Measurements from ENCODE around the gene POLR1A.
A peak's percentile ranks its signal among the peaks of the same experiment; 100 is the strongest.

Gene POLR1A

GRCh38 chr2:86027196-86027921, 78.3 kb downstream of the POLR1A start:
- no peak for TF ChIP-seq CTCF (IDR thresholded peaks at IDR 0.05; ENCODE audit: control insufficient read depth, insufficient read depth, low read depth, low read length, missing control alignments)
- DNase-seq (ENCODE audit: low read depth): no peak
- no peak overlapping the region for H3K4me3 ChIP-seq (ENCODE audit: control insufficient read depth, low read depth, low read length)

DNA sequence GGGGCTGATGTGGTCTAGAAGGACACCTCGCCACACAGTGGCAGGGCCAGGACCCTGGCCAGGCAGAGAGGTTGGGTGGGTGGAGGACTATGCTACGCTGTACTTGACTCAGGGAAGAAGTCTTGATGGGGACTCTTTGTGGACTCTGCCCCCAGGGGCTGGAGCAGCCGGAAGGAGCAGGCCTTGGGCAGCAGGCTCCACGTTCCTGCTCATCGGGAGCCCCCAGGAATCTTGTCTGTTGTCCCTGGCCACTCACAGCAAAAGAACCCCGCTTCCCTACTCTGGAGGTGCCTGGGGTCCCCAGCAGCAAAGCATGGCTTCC, 79.0 kb downstream of the POLR1A start:
- DNase-seq (ENCODE audit: low read depth): no peak
- no peak for TF ChIP-seq CTCF (IDR thresholded peaks at IDR 0.05; ENCODE audit: control insufficient read depth, insufficient read depth, low read depth, low read length, missing control alignments)
- H3K4me3 ChIP-seq (ENCODE audit: control insufficient read depth, low read depth, low read length): no peak overlapping the region

- no peak for TF ChIP-seq CTCF (IDR thresholded peaks at IDR 0.05; ENCODE audit: control insufficient read depth, insufficient read depth, low read depth, low read length, missing control alignments)
- H3K4me3 ChIP-seq (ENCODE audit: control insufficient read depth, low read depth, low read length): no peak overlapping the region
- no peak for DNase-seq (ENCODE audit: low read depth)
These were observed 79.5 kb downstream of the POLR1A start for GRCh38 chr2:86025976-86026743.

DNA sequence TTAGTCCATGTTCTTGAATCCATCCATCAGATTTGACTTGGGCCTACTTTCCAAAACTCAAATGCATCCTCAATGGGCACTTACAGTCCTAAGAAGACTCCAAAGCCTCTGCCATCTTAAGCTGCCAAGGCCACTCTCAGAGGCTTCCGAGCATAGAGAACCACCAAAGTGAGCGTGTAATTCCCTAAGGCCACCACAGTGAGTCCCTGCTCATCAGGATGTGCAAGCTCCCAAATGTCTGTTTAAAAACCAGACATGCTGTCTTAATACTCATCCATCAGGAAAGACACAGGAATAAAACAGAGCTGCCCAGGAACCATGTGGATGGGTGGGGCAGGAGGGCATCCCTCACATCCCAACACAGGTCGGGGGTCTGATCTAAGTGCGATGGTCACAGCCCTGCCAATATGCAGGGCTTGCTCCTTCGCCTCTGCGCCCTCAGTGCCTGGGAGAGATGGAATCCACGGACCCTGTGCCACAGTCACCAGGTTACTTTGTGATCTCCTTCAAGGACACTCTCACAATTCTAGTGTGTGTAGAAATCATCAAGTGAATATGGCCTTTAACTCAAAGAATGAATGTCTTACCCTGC, 80.4 kb downstream of the POLR1A start:
- TF ChIP-seq CTCF (IDR thresholded peaks at IDR 0.05; ENCODE audit: control insufficient read depth, insufficient read depth, low read depth, low read length, missing control alignments): peak; percentile 15

DNA sequence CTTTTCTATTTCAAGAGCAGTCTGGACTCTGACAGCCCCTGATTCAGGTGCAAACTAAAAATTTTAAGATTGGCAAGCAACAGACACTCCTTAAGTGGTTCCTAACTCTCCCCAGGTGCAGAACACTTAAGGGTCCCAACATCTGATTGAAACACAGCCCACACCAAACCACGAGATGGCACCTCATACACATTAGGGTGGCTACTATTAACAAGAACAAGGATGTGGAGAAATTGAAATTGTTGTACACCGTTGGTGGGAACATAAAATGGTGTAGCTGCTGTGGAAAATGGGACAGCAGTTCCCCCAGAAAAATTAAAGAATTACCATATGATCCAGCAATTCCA, 82.3 kb downstream of the POLR1A start:
- no peak overlapping the region for H3K4me3 ChIP-seq (ENCODE audit: control insufficient read depth, low read depth, low read length)
- TF ChIP-seq CTCF (IDR thresholded peaks at IDR 0.05; ENCODE audit: control insufficient read depth, insufficient read depth, low read depth, low read length, missing control alignments): no peak
- DNase-seq (ENCODE audit: low read depth): no peak

More for the DNA sequence above, 80.4 kb downstream of the POLR1A start:
- no peak for DNase-seq (ENCODE audit: low read depth)
- no peak overlapping the region for H3K4me3 ChIP-seq (ENCODE audit: control insufficient read depth, low read depth, low read length)

DNA sequence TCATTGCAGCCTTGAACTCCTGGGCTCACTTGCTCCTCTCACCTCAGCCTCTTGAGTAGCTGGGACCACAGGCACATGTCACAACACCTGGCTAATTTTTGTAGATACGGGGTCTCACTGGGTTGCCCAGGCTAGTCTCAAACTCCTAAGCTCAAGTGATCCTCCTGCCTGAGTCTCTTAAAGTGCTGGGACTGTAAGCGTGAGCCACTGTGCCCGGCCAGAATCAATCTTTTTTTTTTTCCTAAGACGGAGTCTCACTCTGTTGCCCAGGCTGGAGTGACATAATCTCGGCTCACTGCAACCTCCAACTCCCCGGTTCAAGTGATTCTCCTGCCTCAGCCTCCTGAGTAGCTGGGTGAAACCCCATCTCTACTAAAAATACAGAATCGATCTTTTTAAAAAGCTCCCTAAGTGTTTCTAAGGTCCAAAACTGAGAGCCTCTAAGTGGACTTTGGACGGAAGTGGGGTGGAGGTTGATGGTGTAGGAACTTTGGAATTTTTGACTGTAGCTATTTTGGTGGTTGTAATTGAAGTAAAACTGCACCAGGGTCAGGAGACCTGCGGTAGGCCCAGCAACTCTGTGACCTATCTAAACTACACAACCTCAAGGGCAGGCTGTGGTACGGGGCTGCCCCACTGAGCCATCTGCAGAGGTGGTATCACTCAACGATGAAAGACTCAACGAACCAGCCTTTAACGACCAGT, 82.9 kb downstream of the POLR1A start:
- TF ChIP-seq CTCF (IDR thresholded peaks at IDR 0.05; ENCODE audit: control insufficient read depth, insufficient read depth, low read depth, low read length, missing control alignments): no peak
- no peak for DNase-seq (ENCODE audit: low read depth)
- no peak overlapping the region for H3K4me3 ChIP-seq (ENCODE audit: control insufficient read depth, low read depth, low read length)

Measured in AG09309 (cell line).